Femur (tissue), 1 donor: ENCODE measurements around the gene RIN2.

Experiments
- DNase-seq: peaks from one replicate; pipeline ENCODE4 v3.0.0-alpha.2; 2017

The RIN2 gene

GRCh38 chr20:19767070-19767469 is 9.0 kb downstream of the RIN2 start:
- DNase-seq: no peak

GRCh38 chr20:19768325-19768842 is 10.3 kb downstream of the RIN2 start:
- no peak for DNase-seq

GRCh38 chr20:19769507-19769906 is 11.4 kb downstream of the RIN2 start:
- DNase-seq: no peak

- no peak for DNase-seq
Measured at GRCh38 chr20:19770375-19770774, 12.3 kb downstream of the RIN2 start.

GRCh38 chr20:19771031-19771430 is 13.0 kb downstream of the RIN2 start:
- DNase-seq: no peak

- DNase-seq: no peak
Measured at GRCh38 chr20:19773471-19773870, 15.4 kb downstream of the RIN2 start.

GRCh38 chr20:19774135-19774933 is 16.3 kb downstream of the RIN2 start:
- no peak for DNase-seq

GRCh38 chr20:19775353-19776253 is 17.5 kb downstream of the RIN2 start:
- DNase-seq: no peak

- no peak for DNase-seq
Measured at GRCh38 chr20:19777315-19777714, 19.3 kb downstream of the RIN2 start.

- no peak for DNase-seq
Measured at GRCh38 chr20:19777981-19778380, 19.9 kb downstream of the RIN2 start.

GRCh38 chr20:19778404-19778803 is 20.3 kb downstream of the RIN2 start:
- DNase-seq: peak; percentile 32

- DNase-seq: no peak
Measured at GRCh38 chr20:19779634-19780033, 21.6 kb downstream of the RIN2 start.

GRCh38 chr20:19780261-19780660 is 22.2 kb downstream of the RIN2 start:
- no peak for DNase-seq

- DNase-seq: no peak
Measured at GRCh38 chr20:19781235-19781634, 23.2 kb downstream of the RIN2 start.

- DNase-seq: no peak
Measured at GRCh38 chr20:19782669-19783068, 24.6 kb downstream of the RIN2 start.

- DNase-seq: peak; percentile 46
Measured at GRCh38 chr20:19783966-19784401, 25.9 kb downstream of the RIN2 start.

- DNase-seq: peak; percentile 78
Measured at GRCh38 chr20:19784511-19785172, 26.6 kb downstream of the RIN2 start.

GRCh38 chr20:19785173-19785982 is 27.3 kb downstream of the RIN2 start:
- DNase-seq: no peak

GRCh38 chr20:19785983-19786285 is 27.9 kb downstream of the RIN2 start:
- DNase-seq: no peak

GRCh38 chr20:19786311-19786710 is 28.3 kb downstream of the RIN2 start:
- peak; percentile 71 for DNase-seq

GRCh38 chr20:19787366-19787765 is 29.3 kb downstream of the RIN2 start:
- no peak for DNase-seq

- no peak for DNase-seq
Measured at GRCh38 chr20:19789009-19789408, 31.0 kb downstream of the RIN2 start.
